ENCODE measurements around the gene LRP10. TPM values are rescaled to one million over a fixed set of nuclear protein-coding genes. Genes with fewer than 3 reads are reported as not detected.

Gene LRP10
- total and polyA plus RNA-seq, 4 donors = 20.3 to 57.1 (median 46.2) TPM

GRCh38 chr14:22897357-22897756 is 25.8 kb downstream of the LRP10 start:
- no peak for DNase-seq (ENCODE audit: low read depth in 4 of 6, low spot score in 6 of 6)
- peaks cover 2% of the 10 kb centered on the region for H3K4me1 ChIP-seq (ENCODE audit: control insufficient read depth, insufficient read depth, low read length)
- no peaks in the 10 kb centered on the region for H3K27me3 ChIP-seq (ENCODE audit: control insufficient read depth, insufficient read depth, low read length)
- no peak overlapping the region for H3K27ac ChIP-seq (ENCODE audit: low read depth, low read length)
- peaks cover 26% of the 10 kb centered on the region for H3K36me3 ChIP-seq (ENCODE audit: control insufficient read depth, insufficient read depth, low read length)
- no peaks in the 10 kb centered on the region for H3K9me3 ChIP-seq (ENCODE audit: control insufficient read depth, insufficient read depth, low read length)
- no peak overlapping the region for H3K4me3 ChIP-seq (ENCODE audit: low read depth, low read length)
- WGBS (ENCODE audit: insufficient coverage) = no CpG with 5 or more reads among the region's 1 CpG

GRCh38 chr14:22898302-22899090 is 27.0 kb downstream of the LRP10 start:
- no peak for DNase-seq (ENCODE audit: low read depth in 4 of 6, low spot score in 6 of 6)
- peaks cover 2% of the 10 kb centered on the region for H3K4me1 ChIP-seq (ENCODE audit: control insufficient read depth, insufficient read depth, low read length)
- H3K9me3 ChIP-seq (ENCODE audit: control insufficient read depth, insufficient read depth, low read length) = no peaks in the 10 kb centered on the region
- no peaks in the 10 kb centered on the region for H3K27me3 ChIP-seq (ENCODE audit: control insufficient read depth, insufficient read depth, low read length)
- no CpG with 5 or more reads among the region's 8 CpGs for WGBS (ENCODE audit: insufficient coverage)
- peaks cover 30% of the 10 kb centered on the region for H3K36me3 ChIP-seq (ENCODE audit: control insufficient read depth, insufficient read depth, low read length)
- H3K27ac ChIP-seq (ENCODE audit: low read depth, low read length) = no peak overlapping the region
- H3K4me3 ChIP-seq (ENCODE audit: low read depth, low read length) = no peak overlapping the region

GRCh38 chr14:22900081-22900799 is 28.7 kb downstream of the LRP10 start:
- Histone ChIP-seq H3K27ac (ENCODE audit: low read depth, low read length) (no peak overlapping the region), H3K9me3 (ENCODE audit: control insufficient read depth, insufficient read depth, low read length) (no peaks in the 10 kb centered on the region), H3K4me3 (ENCODE audit: low read depth, low read length) (no peak overlapping the region), H3K36me3 (ENCODE audit: control insufficient read depth, insufficient read depth, low read length) (peaks cover 46% of the 10 kb centered on the region), H3K27me3 (ENCODE audit: control insufficient read depth, insufficient read depth, low read length) (no peaks in the 10 kb centered on the region), H3K4me1 (ENCODE audit: control insufficient read depth, insufficient read depth, low read length) (peaks cover 2% of the 10 kb centered on the region)
- DNase-seq (ENCODE audit: low read depth in 4 of 6, low spot score in 6 of 6) = peak in 2 of 6 donors; percentile 82 to 88
- WGBS (ENCODE audit: insufficient coverage) = no CpG with 5 or more reads among the region's 3 CpGs

GRCh38 chr14:22901799-22902198 is 30.3 kb downstream of the LRP10 start:
- H3K27me3 ChIP-seq (ENCODE audit: control insufficient read depth, insufficient read depth, low read length) = no peaks in the 10 kb centered on the region
- H3K4me3 ChIP-seq (ENCODE audit: low read depth, low read length) = no peak overlapping the region
- no peak for DNase-seq (ENCODE audit: low read depth in 4 of 6, low spot score in 6 of 6)
- no peaks in the 10 kb centered on the region for H3K9me3 ChIP-seq (ENCODE audit: control insufficient read depth, insufficient read depth, low read length)
- H3K27ac ChIP-seq (ENCODE audit: low read depth, low read length) = no peak overlapping the region
- 100% methylated on average over 5 of the region's 7 CpGs for WGBS (ENCODE audit: insufficient coverage)
- no peaks in the 10 kb centered on the region for H3K4me1 ChIP-seq (ENCODE audit: control insufficient read depth, insufficient read depth, low read length)
- peaks cover 58% of the 10 kb centered on the region for H3K36me3 ChIP-seq (ENCODE audit: control insufficient read depth, insufficient read depth, low read length)

GRCh38 chr14:22903742-22904087 is 32.2 kb downstream of the LRP10 start:
- Histone ChIP-seq H3K9me3 (ENCODE audit: control insufficient read depth, insufficient read depth, low read length) (no peaks in the 10 kb centered on the region), H3K4me3 (ENCODE audit: low read depth, low read length) (no peak overlapping the region), H3K27me3 (ENCODE audit: control insufficient read depth, insufficient read depth, low read length) (no peaks in the 10 kb centered on the region), H3K4me1 (ENCODE audit: control insufficient read depth, insufficient read depth, low read length) (no peaks in the 10 kb centered on the region), H3K36me3 (ENCODE audit: control insufficient read depth, insufficient read depth, low read length) (peaks cover 71% of the 10 kb centered on the region), H3K27ac (ENCODE audit: low read depth, low read length) (no peak overlapping the region)
- no CpG with 5 or more reads among the region's 2 CpGs for WGBS (ENCODE audit: insufficient coverage)
- no peak for DNase-seq (ENCODE audit: low read depth in 4 of 6, low spot score in 6 of 6)

DNA sequence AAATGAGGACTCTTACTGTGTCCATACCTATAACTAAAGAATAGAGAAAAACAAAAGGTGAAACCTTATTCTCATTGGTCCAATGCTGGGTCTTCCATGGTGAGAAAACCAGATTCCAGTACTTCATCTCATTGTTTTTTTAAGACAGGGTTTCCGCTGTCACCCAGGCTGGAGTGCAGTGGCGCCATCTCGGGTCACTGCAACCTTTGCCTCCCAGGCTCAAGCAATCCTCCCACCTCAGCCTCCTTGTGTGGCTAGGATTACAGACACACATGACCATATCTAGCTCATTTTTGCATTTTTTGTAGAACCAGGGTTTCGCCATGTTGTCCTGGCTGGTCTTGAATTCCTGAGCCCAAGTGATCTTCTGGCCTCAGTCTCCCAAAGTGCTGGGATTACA is 34.1 kb downstream of the LRP10 start:
- no peak for DNase-seq (ENCODE audit: low read depth in 4 of 6, low spot score in 6 of 6)
- WGBS (ENCODE audit: insufficient coverage) = 86% methylated on average over 4 of the region's 4 CpGs
- Histone ChIP-seq H3K4me1 (ENCODE audit: control insufficient read depth, insufficient read depth, low read length) (no peaks in the 10 kb centered on the region), H3K27me3 (ENCODE audit: control insufficient read depth, insufficient read depth, low read length) (no peaks in the 10 kb centered on the region), H3K27ac (ENCODE audit: low read depth, low read length) (no peak overlapping the region), H3K9me3 (ENCODE audit: control insufficient read depth, insufficient read depth, low read length) (no peaks in the 10 kb centered on the region), H3K36me3 (ENCODE audit: control insufficient read depth, insufficient read depth, low read length) (peaks cover 86% of the 10 kb centered on the region), H3K4me3 (ENCODE audit: low read depth, low read length) (no peak overlapping the region)

DNA sequence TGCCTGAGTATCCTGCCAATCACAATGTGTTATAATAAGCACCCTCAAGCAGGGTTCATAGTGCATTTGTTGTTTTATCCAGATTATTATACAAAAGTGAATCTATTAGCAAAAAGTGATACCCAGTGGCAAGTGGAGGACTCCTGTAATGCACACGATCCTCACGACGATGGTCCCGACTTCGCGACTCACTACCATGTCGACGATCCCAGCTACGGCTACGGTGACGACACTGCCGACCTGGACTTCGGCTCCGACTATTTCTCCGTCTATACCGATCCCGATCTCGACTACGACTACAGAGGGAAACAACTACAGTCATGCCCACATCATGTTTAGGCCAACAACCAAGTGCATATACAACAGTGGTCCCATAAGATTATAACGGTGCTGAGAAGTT is 34.5 kb downstream of the LRP10 start:
- WGBS (ENCODE audit: insufficient coverage) = 96% methylated on average over 19 of the region's 20 CpGs
- H3K36me3 ChIP-seq (ENCODE audit: control insufficient read depth, insufficient read depth, low read length) = peaks cover 81% of the 10 kb centered on the region
- H3K9me3 ChIP-seq (ENCODE audit: control insufficient read depth, insufficient read depth, low read length) = no peaks in the 10 kb centered on the region
- no peak for DNase-seq (ENCODE audit: low read depth in 4 of 6, low spot score in 6 of 6)
- H3K4me1 ChIP-seq (ENCODE audit: control insufficient read depth, insufficient read depth, low read length) = no peaks in the 10 kb centered on the region
- H3K27me3 ChIP-seq (ENCODE audit: control insufficient read depth, insufficient read depth, low read length) = no peaks in the 10 kb centered on the region
- no peak overlapping the region for H3K4me3 ChIP-seq (ENCODE audit: low read depth, low read length)
- no peak overlapping the region for H3K27ac ChIP-seq (ENCODE audit: low read depth, low read length)

DNA sequence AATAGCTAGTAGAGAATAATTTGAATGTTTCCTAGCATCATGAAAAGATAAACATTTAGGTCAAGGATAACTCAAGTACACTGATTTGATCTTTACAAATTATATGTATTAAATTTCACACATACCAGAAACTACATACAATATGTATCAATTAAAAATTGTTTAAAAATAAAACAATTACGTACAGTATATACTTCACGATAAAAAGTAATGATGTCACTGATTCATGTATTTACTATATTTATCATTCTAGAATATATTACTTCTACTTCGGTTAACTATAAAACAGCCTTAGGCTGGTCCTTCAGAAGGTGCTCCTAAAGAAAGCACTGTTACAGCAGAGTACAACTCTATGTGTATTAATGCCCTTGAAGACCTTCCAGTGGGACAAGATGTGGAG is 35.9 kb downstream of the LRP10 start:
- H3K27ac ChIP-seq (ENCODE audit: low read depth, low read length) = no peak overlapping the region
- no peaks in the 10 kb centered on the region for H3K9me3 ChIP-seq (ENCODE audit: control insufficient read depth, insufficient read depth, low read length)
- peaks cover 74% of the 10 kb centered on the region for H3K36me3 ChIP-seq (ENCODE audit: control insufficient read depth, insufficient read depth, low read length)
- no peak for DNase-seq (ENCODE audit: low read depth in 4 of 6, low spot score in 6 of 6)
- no peaks in the 10 kb centered on the region for H3K27me3 ChIP-seq (ENCODE audit: control insufficient read depth, insufficient read depth, low read length)
- WGBS (ENCODE audit: insufficient coverage) = no CpG with 5 or more reads among the region's 3 CpGs
- no peaks in the 10 kb centered on the region for H3K4me1 ChIP-seq (ENCODE audit: control insufficient read depth, insufficient read depth, low read length)
- no peak overlapping the region for H3K4me3 ChIP-seq (ENCODE audit: low read depth, low read length)

DNA sequence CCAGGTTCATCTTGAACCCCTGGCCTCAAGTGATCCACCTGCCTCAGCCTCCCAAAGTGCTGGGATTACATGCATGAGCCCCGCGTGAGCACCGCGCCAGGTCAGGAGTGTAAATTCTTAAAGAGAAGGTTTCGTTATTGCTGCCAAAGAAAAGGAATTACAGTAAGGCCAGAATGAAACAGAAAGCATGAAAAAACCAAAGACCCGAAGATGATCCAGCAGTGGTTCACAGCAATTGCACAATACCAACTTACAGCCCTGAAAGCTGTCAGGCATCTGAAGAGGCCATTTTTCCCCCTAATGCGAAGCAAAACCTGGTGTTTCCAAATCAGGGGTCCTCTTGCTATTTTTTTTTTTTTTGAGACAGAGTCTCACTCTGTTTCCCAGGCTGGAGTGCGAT is 37.1 kb downstream of the LRP10 start:
- WGBS (ENCODE audit: insufficient coverage) = 93% methylated on average over 6 of the region's 8 CpGs
- Histone ChIP-seq H3K27me3 (ENCODE audit: control insufficient read depth, insufficient read depth, low read length) (no peaks in the 10 kb centered on the region), H3K36me3 (ENCODE audit: control insufficient read depth, insufficient read depth, low read length) (peaks cover 70% of the 10 kb centered on the region), H3K4me1 (ENCODE audit: control insufficient read depth, insufficient read depth, low read length) (no peaks in the 10 kb centered on the region), H3K27ac (ENCODE audit: low read depth, low read length) (no peak overlapping the region), H3K9me3 (ENCODE audit: control insufficient read depth, insufficient read depth, low read length) (no peaks in the 10 kb centered on the region), H3K4me3 (ENCODE audit: low read depth, low read length) (no peak overlapping the region)
- DNase-seq (ENCODE audit: low read depth in 4 of 6, low spot score in 6 of 6) = no peak

DNA sequence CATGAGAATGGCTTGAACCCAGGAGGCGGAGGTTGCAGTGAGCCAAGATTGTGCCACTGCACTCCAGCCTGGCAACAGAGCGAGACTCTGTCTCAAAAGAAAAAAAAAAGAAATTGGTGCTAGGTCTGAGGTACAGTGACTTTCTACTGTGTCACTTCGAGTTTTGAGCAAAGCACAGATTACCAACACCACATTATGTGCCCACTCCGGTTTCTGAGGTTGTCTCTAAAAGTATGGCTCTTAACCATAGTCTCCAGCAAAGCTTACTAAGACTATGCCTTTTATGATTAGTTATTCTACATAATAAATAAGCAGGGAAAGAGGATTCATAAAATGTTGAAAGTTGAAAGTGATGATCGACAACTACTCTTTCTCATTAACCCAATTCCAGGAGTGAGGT is 39.4 kb downstream of the LRP10 start:
- Histone ChIP-seq H3K36me3 (ENCODE audit: control insufficient read depth, insufficient read depth, low read length) (peaks cover 60% of the 10 kb centered on the region), H3K4me3 (ENCODE audit: low read depth, low read length) (no peak overlapping the region), H3K27ac (ENCODE audit: low read depth, low read length) (no peak overlapping the region), H3K4me1 (ENCODE audit: control insufficient read depth, insufficient read depth, low read length) (peaks cover 4% of the 10 kb centered on the region), H3K9me3 (ENCODE audit: control insufficient read depth, insufficient read depth, low read length) (no peaks in the 10 kb centered on the region), H3K27me3 (ENCODE audit: control insufficient read depth, insufficient read depth, low read length) (no peaks in the 10 kb centered on the region)
- WGBS (ENCODE audit: insufficient coverage) = 73% methylated on average over 2 of the region's 5 CpGs
- DNase-seq (ENCODE audit: low read depth in 4 of 6, low spot score in 6 of 6) = no peak
